Right lobe of liver (tissue), 4 donors: ENCODE data around the gene SPATA46.

Source experiments
- CTCF ChIP-seq, 4 donors: fragments of 200-600 bp in 3 of 4; fragments of 450-650 bp in 1 of 4; IDR thresholded peaks; one replicate each; pipeline versions ENCODE4 v1.5.1 to v1.8.0; 2016 to 2022; ENCODE audit warnings: antibody characterized with exemption in 4 of 4, mild to moderate bottlenecking in 2 of 4
- POLR2A ChIP-seq: fragments of 450-650 bp; IDR thresholded peaks from one replicate; pipeline ENCODE4 v1.6.1; 2017; ENCODE audit warnings: antibody characterized with exemption, mild to moderate bottlenecking
- donor health status: DM: no; HTN: no; CAD: no.
- donor health status: DM: no; HTN: no; CAD: no.
- donor health status: DM: no; HTN: yes; CAD: no.

GRCh38 chr1:162385280-162385623, 8.6 kb upstream of the SPATA46 start:
- TF ChIP-seq CTCF (IDR thresholded peaks at IDR 0.05) (no peak), POLR2A (no peak)
